K562 (cell line): ENCODE data around the gene DAPP1. TPM values are rescaled to one million over a fixed set of nuclear protein-coding genes. Genes with fewer than 3 reads are reported as not detected.

Source experiments
- ATAC-seq: fragments of 200-7000 bp; cut with Tn5 transposase; 3 replicates; pipeline ENCODE4 v1.9.1; 2020; ENCODE audit warnings: moderate library complexity
- BruUV-seq: library from RNA; stranded (reverse); fragments of 400-500 nt; replicated peaks from 2 replicates; lab custom pipeline; 2021; lab: Mats Ljungman, UMichigan
- CTCF ChIA-PET: fragments of 300-600 bp; formaldehyde crosslinking; extraction: SDS; loops from one replicate; lab custom pipeline; 2021; ENCODE audit warnings: low intra/inter-chr PET ratio; lab: Yijun Ruan, JAX
- POLR2A ChIA-PET: fragments of 300-600, 350-650 bp; sonication (Branson Sonifier 250); formaldehyde crosslinking; extraction: SDS; loops from one replicate; lab custom pipeline; 2021; ENCODE audit warnings: antibody characterized with exemption, inconsistent platforms; lab: Yijun Ruan, JAX
- DNase-seq, 4 experiments: peaks; one replicate each; pipeline versions ENCODE4 v3.0.0 to v3.0.0-alpha.2; 2011 to 2018; ENCODE audit warnings: low spot score in 3 of 4, mixed read lengths in 3 of 4; ENCODE audit errors: extremely low read depth in 1 of 4
- FAIRE-seq: peaks from 2 replicates; lab custom pipeline; 2011; peaks lifted over from hg19 to GRCh38; lab: Jason Lieb, UNC
- H2AFZ ChIP-seq: 2 replicates; pipeline ENCODE4 v1.6.0; 2011; ENCODE audit warnings: low read depth, low read length, control low read depth, inconsistent platforms
- H3K27ac ChIP-seq: fragments of 200-600 bp; 3 replicates; pipeline ENCODE4 v1.8.0; 2011; ENCODE audit warnings: low read depth, mild to moderate bottlenecking, control low read depth, inconsistent platforms, low read length, moderate library complexity, mixed read lengths; ENCODE audit errors: extremely low read depth
- H3K27me3 ChIP-seq, 2 experiments: fragments of 300-600 bp in 1 of 2; 2 replicates in 1 of 2; 3 replicates in 1 of 2; pipeline versions ENCODE4 v1.6.0 to v1.8.0; 2011; ENCODE audit warnings: inconsistent platforms in 2 of 2, low read length in 2 of 2, mild to moderate bottlenecking in 1 of 2, mixed read lengths in 1 of 2, moderate library complexity in 1 of 2; ENCODE audit not compliant: control insufficient read depth in 2 of 2, insufficient read depth in 2 of 2
- H3K36me3 ChIP-seq: fragments of 300-600 bp; 3 replicates; pipeline ENCODE4 v1.8.0; 2011; ENCODE audit warnings: mild to moderate bottlenecking, low read length, inconsistent platforms; ENCODE audit not compliant: control insufficient read depth, insufficient read depth
- H3K4me1 ChIP-seq, 2 experiments: fragments of 200-600 bp in 1 of 2; replicated peaks in 1 of 2; 2 replicates in 1 of 2; 3 replicates in 1 of 2; pipeline versions ENCODE4 v1.5.1 to v1.8.0; 2011; ENCODE audit warnings: inconsistent platforms in 2 of 2, low read length in 2 of 2, mild to moderate bottlenecking in 1 of 2, mixed read lengths in 1 of 2, moderate library complexity in 1 of 2; ENCODE audit not compliant: control insufficient read depth in 2 of 2, insufficient read depth in 2 of 2
- H3K4me2 ChIP-seq: 2 replicates; pipeline ENCODE4 v1.6.1; 2011; ENCODE audit warnings: low read length, control low read depth, inconsistent platforms, mixed read lengths; ENCODE audit not compliant: insufficient read depth
- H3K4me3 ChIP-seq: fragments of 200-600 bp; sonication (generic), shearing (Covaris generic); 2 replicates; pipeline ENCODE4 v1.5.1; 2016; ENCODE audit warnings: control low read depth, inconsistent platforms
- H3K79me2 ChIP-seq: fragments of 200-600 bp; 3 replicates; pipeline ENCODE4 v1.8.0; 2011; ENCODE audit warnings: low read length, inconsistent platforms; ENCODE audit not compliant: control insufficient read depth, insufficient read depth
- H3K9ac ChIP-seq, 2 experiments: 2 replicates each; pipeline versions ENCODE4 v1.6.0 to v1.6.1; 2011; ENCODE audit warnings: low read depth in 2 of 2, low read length in 2 of 2, control low read depth in 1 of 2, inconsistent platforms in 1 of 2, mild to moderate bottlenecking in 1 of 2, mixed read lengths in 1 of 2; ENCODE audit not compliant: insufficient read depth in 1 of 2
- H3K9me1 ChIP-seq: one replicate; pipeline ENCODE4 v1.6.0; 2011; ENCODE audit warnings: inconsistent platforms, mild to moderate bottlenecking, low read length, moderate library complexity; ENCODE audit not compliant: control insufficient read depth, insufficient read depth
- H3K9me3 ChIP-seq: replicated peaks from 2 replicates; pipeline ENCODE4 v1.5.1; 2011; ENCODE audit warnings: low read depth, low read length, inconsistent platforms; ENCODE audit not compliant: control insufficient read depth, insufficient read depth
- H4K20me1 ChIP-seq: replicated peaks from 2 replicates; pipeline ENCODE4 v1.6.1; 2011; ENCODE audit warnings: low read length, inconsistent platforms, mixed read lengths; ENCODE audit not compliant: control insufficient read depth, insufficient read depth
- ARID3A ChIP-seq: IDR thresholded peaks from 2 replicates; pipeline ENCODE4 v1.6.1; 2012; ENCODE audit warnings: low read depth, low read length, improper control_type of control experiment, borderline replicate concordance
- ASH1L ChIP-seq: fragments of 450-650 bp; IDR thresholded peaks from 2 replicates; pipeline ENCODE4 v1.6.1; 2018; ENCODE audit warnings: borderline replicate concordance, mild to moderate bottlenecking, low read depth; ENCODE audit not compliant: partially characterized antibody
- BRD9 ChIP-seq: fragments of 450-650 bp; IDR thresholded peaks from 2 replicates; pipeline ENCODE4 v1.6.1; 2018; ENCODE audit warnings: low read depth; ENCODE audit not compliant: partially characterized antibody
- ELF2 ChIP-seq: fragments of 250-450 bp; sonication (Bioruptor Pico); IDR thresholded peaks from 2 replicates; pipeline ENCODE4 v1.5.0; 2021; ENCODE audit warnings: mild to moderate bottlenecking
- HOXB6 ChIP-seq: fragments of 250-450 bp; sonication (Bioruptor Pico); IDR thresholded peaks from 2 replicates; pipeline ENCODE4 v1.5.1; 2022; ENCODE audit warnings: mild to moderate bottlenecking, borderline replicate concordance
- KHSRP ChIP-seq: fragments of 450-650 bp; IDR thresholded peaks from 2 replicates; pipeline ENCODE4 v1.6.1; 2017
- NCOR1 ChIP-seq: fragments of 450-650 bp; IDR thresholded peaks from 2 replicates; pipeline ENCODE4 v1.6.1; 2016; ENCODE audit warnings: mild to moderate bottlenecking, moderate library complexity
- NEUROD1 ChIP-seq: fragments of 150-350 bp; IDR thresholded peaks from 2 replicates; pipeline ENCODE4 v1.6.1; 2014; ENCODE audit warnings: borderline replicate concordance, low read length, low read depth; ENCODE audit not compliant: partially characterized antibody
- NONO ChIP-seq, 2 experiments: fragments of 200-400 bp in 1 of 2; fragments of 450-650 bp in 1 of 2; formaldehyde crosslinking in 1 of 2; IDR thresholded peaks; 2 replicates each; pipeline ENCODE4 v1.6.1; 2017; ENCODE audit warnings: low read depth in 2 of 2, mild to moderate bottlenecking in 2 of 2, moderate library complexity in 2 of 2, low read length in 1 of 2
- ZBTB2 ChIP-seq: fragments of 450-650 bp; IDR thresholded peaks from 2 replicates; pipeline ENCODE4 v1.6.1; 2016; ENCODE audit warnings: antibody characterized with exemption
- ZNF239 ChIP-seq: fragments of 250-450 bp; sonication (Bioruptor Pico); IDR thresholded peaks from 2 replicates; pipeline ENCODE4 v1.4.0; 2020; ENCODE audit warnings: mild to moderate bottlenecking
- ZNF511 ChIP-seq: sonication (generic); formaldehyde crosslinking; IDR thresholded peaks from 2 replicates; pipeline ENCODE4 v1.8.0; 2022; ENCODE audit warnings: mild to moderate bottlenecking, missing genetic modification reagents
- WGBS: fragments of 100-300 bp; shearing (Covaris generic); methylation state at CpG from one replicate; pipeline ENCODE4 v1.1.6; 2016; ENCODE audit warnings: low coverage, mixed read lengths; ENCODE audit not compliant: insufficient coverage; ENCODE audit errors: missing lambda C conversion rate; 5-methylcytosine and 5-hydroxymethylcytosine counted together
- in situ Hi-C: fragments of 300-500 bp; cut with MboI; formaldehyde crosslinking; loops from 4 replicates; pipeline ENCODE4 v1.15.0; 2018; ENCODE audit warnings: inconsistent platforms, mixed read lengths
- intact Hi-C: fragments of 100-400 bp; cut with micrococcal nuclease; formaldehyde crosslinking; loops from 2 replicates; pipeline ENCODE4 v1.14.2; 2022
- polyA plus RNA-seq, 8 experiments: library from polyadenylated mRNA; depleted of rRNA in 4 of 8; stranded (reverse) in 5 of 8; unstranded in 3 of 8; fragments of >200 nt; fragmentation: Nextera tagmentation in 2 of 8; fragmentation: Illumina TruSeq in 1 of 8; extraction: Ambion mirVana in 2 of 8; extraction: Trizol in 1 of 8; gene quantifications; 2 replicates each; pipeline versions ENCODE4 v1.2.1 to v1.2.3, GENCODE V29; 2011 to 2014; ENCODE audit warnings: inconsistent platforms in 1 of 8, missing spikeins in 1 of 8
- total RNA-seq, 7 experiments: library from RNA; depleted of rRNA in 6 of 7; stranded (reverse); fragments of >200 nt in 6 of 7; fragmentation: Illumina TruSeq in 2 of 7; extraction: Trizol in 2 of 7; gene quantifications; 2 replicates each; pipeline versions ENCODE4 v1.2.1 to v1.2.3, GENCODE V29; 2011 to 2021; ENCODE audit warnings: low replicate concordance in 1 of 7

Gene DAPP1
- total and polyA plus RNA-seq, 9 of the 15 experiments (the other 6 are each of a cell fraction or from before 2014, with no cell fraction given), result 1.9 to 7.2 (median 3.6) TPM

- no peak for TF ChIP-seq ARID3A
- no peak for TF ChIP-seq KHSRP
- no peak for TF ChIP-seq BRD9
- TF ChIP-seq ZNF239 (CRISPR knock-in tag), result no peak
- TF ChIP-seq, all 486 proteins: peak for 0
Measured at GRCh38 chr4:99790796-99791617, 25.6 kb upstream of the DAPP1 start (continued).

GRCh38 chr4:99800332-99801004 lies 16.2 kb upstream of the DAPP1 start:
- H3K79me2 ChIP-seq, result no peaks in the 10 kb centered on the region
- no peak for FAIRE-seq
- H3K9ac ChIP-seq, result no peak overlapping the region
- H3K9me1 ChIP-seq, result no peaks in the 10 kb centered on the region
- WGBS, result 17% methylated on average over 1 of the region's 1 CpG
- H4K20me1 ChIP-seq, result no peaks in the 10 kb centered on the region
- CTCF ChIA-PET, result no interaction called here
- H3K27me3 ChIP-seq, result peaks cover 4 to 19% of the 10 kb centered on the region in 2 experiments; a peak in 4 of 5 replicates
- H3K4me3 ChIP-seq, result no peak overlapping the region
- no peaks in the 10 kb centered on the region for H3K4me1 ChIP-seq
- no peak overlapping the region for H2AFZ ChIP-seq
- intact Hi-C loops (no loop called here), in situ Hi-C loops (no loop called here)
- no peak for DNase-seq
- POLR2A ChIA-PET, result no interaction called here
- no peaks in the 10 kb centered on the region for H3K36me3 ChIP-seq
- no peaks in the 10 kb centered on the region for H3K9me3 ChIP-seq
- no peak overlapping the region for H3K27ac ChIP-seq
- no peak overlapping the region for H3K4me2 ChIP-seq
- BruUV-seq, result no TSS peak
- ATAC-seq, result no peak
- no peak for TF ChIP-seq HOXB6 (CRISPR knock-in tag)
- TF ChIP-seq ZBTB2, result no peak
- no peak for TF ChIP-seq ZNF511 (CRISPR knock-in tag)
- no peak for TF ChIP-seq NEUROD1
- no peak for TF ChIP-seq ASH1L
- no peak for TF ChIP-seq ELF2 (CRISPR knock-in tag)
- no peak for TF ChIP-seq NCOR1
- no peak for TF ChIP-seq NONO (IDR thresholded peaks at IDR 0.05; ENCODE audit: low read depth in 2 of 2, low read length in 1 of 2)
